Natural killer cell (primary cell): ENCODE measurements around the gene MBD3L1. TPM values are rescaled to one million over a fixed set of nuclear protein-coding genes. Genes with fewer than 3 reads are reported as not detected.

Experiments
- ATAC-seq, 3 donors: fragments of 150-1000 bp in 2 of 3; fragments of 200-7000 bp in 1 of 3; cut with Tn5 transposase; 1 replicate in 1 of 3; 2 replicates in 2 of 3; pipeline ENCODE4 v1.10.0; 2021; ENCODE audit warnings: mild to moderate bottlenecking in 2 of 3, moderate library complexity in 2 of 3
- DNase-seq, 2 donors: peaks; one replicate each; pipeline versions ENCODE4 v3.0.0 to v3.0.0-alpha.2; 2013 to 2021; ENCODE audit warnings: mixed read lengths in 1 of 2
- H3K27ac ChIP-seq: one replicate; pipeline ENCODE4 v1.5.1; 2013; ENCODE audit warnings: mild to moderate bottlenecking, low read length
- H3K27me3 ChIP-seq: one replicate; pipeline ENCODE4 v1.6.1; 2013; ENCODE audit warnings: low read length; ENCODE audit not compliant: control insufficient read depth, insufficient read depth
- H3K36me3 ChIP-seq: one replicate; pipeline ENCODE4 v1.6.1; 2013; ENCODE audit warnings: low read length; ENCODE audit not compliant: control insufficient read depth, insufficient read depth
- H3K4me1 ChIP-seq: one replicate; pipeline ENCODE4 v1.6.1; 2013; ENCODE audit warnings: low read length; ENCODE audit not compliant: control insufficient read depth, insufficient read depth
- H3K4me3 ChIP-seq: one replicate; pipeline ENCODE4 v1.5.1; 2013; ENCODE audit warnings: low read length
- H3K9me3 ChIP-seq: one replicate; pipeline ENCODE4 v1.6.1; 2013; ENCODE audit warnings: low read length; ENCODE audit not compliant: control insufficient read depth, insufficient read depth
- H3K27ac Mint-ChIP-seq, 2 donors: one replicate each; pipeline ENCODE4 v1.8.0; 2022; ENCODE audit warnings: mild to moderate bottlenecking in 2 of 2, mixed read lengths in 2 of 2, moderate library complexity in 1 of 2
- H3K27me3 Mint-ChIP-seq, 2 donors: one replicate each; pipeline ENCODE4 v1.8.0; 2022; ENCODE audit warnings: low read depth in 2 of 2, mixed read lengths in 2 of 2
- H3K36me3 Mint-ChIP-seq: one replicate; pipeline ENCODE4 v1.8.0; 2022; ENCODE audit warnings: mixed read lengths
- H3K4me1 Mint-ChIP-seq, 2 donors: one replicate each; pipeline ENCODE4 v1.8.0; 2022; ENCODE audit warnings: mixed read lengths in 2 of 2
- H3K4me3 Mint-ChIP-seq: one replicate; pipeline ENCODE4 v1.8.0; 2022; ENCODE audit warnings: mild to moderate bottlenecking, moderate library complexity, mixed read lengths
- H3K9me3 Mint-ChIP-seq, 2 donors: one replicate each; pipeline ENCODE4 v1.8.0; 2022; ENCODE audit warnings: mixed read lengths in 2 of 2
- CTCF ChIP-seq: fragments of 200-600 bp; IDR thresholded peaks from one replicate; pipeline ENCODE4 v1.8.0; 2022; ENCODE audit warnings: antibody characterized with exemption
- WGBS: methylation state at CpG from one replicate; pipeline ENCODE4 v1.1.7; 2013; ENCODE audit warnings: missing lambda C conversion rate; ENCODE audit not compliant: insufficient coverage; 5-methylcytosine and 5-hydroxymethylcytosine counted together
- intact Hi-C: fragments of 100-400 bp; cut with micrococcal nuclease; formaldehyde crosslinking; loops from one replicate; pipeline ENCODE4 v1.14.2; 2022
- total RNA-seq, 4 donors: library from RNA; stranded (reverse); fragments of 120-200 nt in 1 of 4; gene quantifications; one replicate each; pipeline versions ENCODE4 v1.2.3 to v1.2.4, GENCODE V29; 2013 to 2022

MBD3L1 gene
- total RNA-seq = not detected
- not detected for total RNA-seq (2013)

- H3K4me1 ChIP-seq = peaks cover 15% of the 10 kb centered on the region
- Mint-ChIP-seq H3K9me3 (no peaks in the 10 kb centered on the region), H3K36me3 (no peaks in the 10 kb centered on the region), H3K27ac (peak within 1 kb of the TSS; percentile 89 to 94), H3K27me3 (no peaks in the 10 kb centered on the region), H3K4me3 (peak within 1 kb of the TSS; percentile 90), H3K4me1 (peaks cover 7 to 22% of the 10 kb centered on the region in 2 donors)
- H3K27ac ChIP-seq = peak within 1 kb of the TSS; percentile 82
- peak; percentile 98 to 100 for DNase-seq
- no peaks in the 10 kb centered on the region for H3K9me3 ChIP-seq
- no peaks in the 10 kb centered on the region for H3K27me3 ChIP-seq
- ATAC-seq = peak; percentile 85 to 94 (median 85)
- under 1% methylated on average over 78 of the region's 78 CpGs for WGBS
- H3K4me3 ChIP-seq = peak within 1 kb of the TSS; percentile 59
- intact Hi-C loops = no loop called here
- peak; percentile 28 for TF ChIP-seq CTCF
- no peaks in the 10 kb centered on the region for H3K36me3 ChIP-seq
Observed at GRCh38 chr19:8832132-8833021, at the start of gene MBD3L1, which contains the start of gene ZNF558. Gene MBD3L1, plus strand, starts transcription at chr19:8832377. Its CDS starts 10,302 bp downstream, at chr19:8842679. Gene ZNF558, minus strand, starts transcription at chr19:8832304. Its CDS starts 9,645 bp downstream, at chr19:8822659.

- Histone ChIP-seq H3K4me3 (no peak overlapping the region), H3K27me3 (no peaks in the 10 kb centered on the region), H3K4me1 (no peaks in the 10 kb centered on the region), H3K36me3 (no peaks in the 10 kb centered on the region), H3K9me3 (peaks cover 12% of the 10 kb centered on the region), H3K27ac (no peak overlapping the region)
- Mint-ChIP-seq H3K4me1 (no peaks in the 10 kb centered on the region), H3K27ac (no peak overlapping the region), H3K36me3 (peaks cover 9% of the 10 kb centered on the region), H3K27me3 (no peaks in the 10 kb centered on the region), H3K9me3 (peaks cover 3 to 5% of the 10 kb centered on the region in 2 donors), H3K4me3 (no peak overlapping the region)
- intact Hi-C loops = no loop called here
- TF ChIP-seq CTCF = no peak
- WGBS = 71% methylated on average over 1 of the region's 1 CpG
- no peak for ATAC-seq
- DNase-seq = no peak
Observed at GRCh38 chr19:8794823-8795222, 37.4 kb upstream of the MBD3L1 start.

GRCh38 chr19:8806661-8807060 lies 25.5 kb upstream of the MBD3L1 start:
- Mint-ChIP-seq H3K4me3 (no peak overlapping the region), H3K27me3 (no peaks in the 10 kb centered on the region), H3K4me1 (no peaks in the 10 kb centered on the region), H3K36me3 (peaks cover 57% of the 10 kb centered on the region), H3K9me3 (peaks cover 14 to 27% of the 10 kb centered on the region in 2 donors), H3K27ac (no peak overlapping the region)
- Histone ChIP-seq H3K27me3 (no peaks in the 10 kb centered on the region), H3K4me1 (no peaks in the 10 kb centered on the region), H3K36me3 (peaks cover 18% of the 10 kb centered on the region), H3K4me3 (no peak overlapping the region), H3K9me3 (peaks cover 67% of the 10 kb centered on the region), H3K27ac (no peak overlapping the region)
- WGBS = no CpG with 5 or more reads among the region's 1 CpG
- ATAC-seq (no peak), DNase-seq (no peak)
- no peak for TF ChIP-seq CTCF
- intact Hi-C loops = no loop called here
